GM21360 (cell line): ENCODE measurements around the gene SPEF2.
"Not testable (repeated sequence)": the region's sequence is repeated elsewhere in the genome, so short reads cannot be mapped to it uniquely, and the experiment has no call there.

ENCODE experiments used
- ATAC-seq: cut with Tn5 transposase; IDR thresholded peaks from one replicate; pipeline ENCODE4 v1.9.1; 2021; ENCODE audit warnings: mild to moderate bottlenecking, moderate library complexity; ENCODE audit not compliant: unreplicated experiment

SPEF2 gene

GRCh38 chr5:35850967-35851680, 233.5 kb downstream of the SPEF2 start:
- no peak for ATAC-seq

GRCh38 chr5:35852084-35852734, 234.5 kb downstream of the SPEF2 start:
- no peak for ATAC-seq

- ATAC-seq, result no peak
Measured at GRCh38 chr5:35852773-35853172, 235.1 kb downstream of the SPEF2 start.

GRCh38 chr5:35853631-35854030, 236.0 kb downstream of the SPEF2 start:
- no peak for ATAC-seq

- no peak for ATAC-seq
Measured at GRCh38 chr5:35854248-35854647, 236.6 kb downstream of the SPEF2 start.

- ATAC-seq, result no peak
Measured at GRCh38 chr5:35855187-35855586, 237.5 kb downstream of the SPEF2 start.

GRCh38 chr5:35856186-35856764, 238.6 kb downstream of the SPEF2 start:
- ATAC-seq, result not testable (repeated sequence)

- ATAC-seq, result no peak
Measured at GRCh38 chr5:35856765-35857351, 239.2 kb downstream of the SPEF2 start, which contains the start of gene IL7R. TSS of gene IL7R (plus strand) at chr5:35856891. CDS start at chr5:35856978, 87 bp downstream.

- ATAC-seq, result no peak
Measured at GRCh38 chr5:35857606-35858205, 240.0 kb downstream of the SPEF2 start.

GRCh38 chr5:35859101-35859661, 241.5 kb downstream of the SPEF2 start:
- ATAC-seq, result no peak

GRCh38 chr5:35860686-35861085, 243.0 kb downstream of the SPEF2 start:
- ATAC-seq, result no peak

GRCh38 chr5:35861718-35862117, 244.1 kb downstream of the SPEF2 start:
- ATAC-seq, result no peak

- no peak for ATAC-seq
Measured at GRCh38 chr5:35862126-35862525, 244.5 kb downstream of the SPEF2 start.

- no peak for ATAC-seq
Measured at GRCh38 chr5:35863159-35863558, 245.5 kb downstream of the SPEF2 start.
